HG03521 (cell line): Measurements from ENCODE around the gene OTOL1.

Experiments
- ATAC-seq: cut with Tn5 transposase; IDR thresholded peaks from one replicate; pipeline ENCODE4 v1.9.1; 2021; ENCODE audit warnings: mild to moderate bottlenecking, moderate library complexity; ENCODE audit not compliant: unreplicated experiment

The OTOL1 gene

GRCh38 chr3:161496508-161496907, at the start of gene OTOL1:
OTOL1 (plus strand) TSS chr3:161496808; CDS start chr3:161496808, 0 bp downstream.
- ATAC-seq, result no peak

GRCh38 chr3:161449785-161450184, 46.8 kb upstream of the OTOL1 start:
- ATAC-seq, result no peak

- no peak for ATAC-seq
Observed at GRCh38 chr3:161452179-161452578, 44.4 kb upstream of the OTOL1 start.

GRCh38 chr3:161454615-161455014, 42.0 kb upstream of the OTOL1 start:
- ATAC-seq, result no peak

- no peak for ATAC-seq
Observed at GRCh38 chr3:161455962-161456361, 40.6 kb upstream of the OTOL1 start.

GRCh38 chr3:161462138-161462537, 34.5 kb upstream of the OTOL1 start:
- no peak for ATAC-seq

- ATAC-seq, result no peak
Observed at GRCh38 chr3:161471211-161471610, 25.4 kb upstream of the OTOL1 start.

GRCh38 chr3:161474139-161474538, 22.5 kb upstream of the OTOL1 start:
- ATAC-seq, result no peak

GRCh38 chr3:161474741-161475140, 21.9 kb upstream of the OTOL1 start:
- no peak for ATAC-seq

GRCh38 chr3:161475206-161475605, 21.4 kb upstream of the OTOL1 start:
- no peak for ATAC-seq

- ATAC-seq, result no peak
Observed at GRCh38 chr3:161475905-161476304, 20.7 kb upstream of the OTOL1 start.

GRCh38 chr3:161484226-161484625, 12.4 kb upstream of the OTOL1 start:
- no peak for ATAC-seq

- ATAC-seq, result peak; percentile 37
Observed at GRCh38 chr3:161488284-161488683, 8.3 kb upstream of the OTOL1 start.

GRCh38 chr3:161489395-161489794, 7.2 kb upstream of the OTOL1 start:
- ATAC-seq, result peak; percentile 93

GRCh38 chr3:161490845-161491244, 5.8 kb upstream of the OTOL1 start:
- ATAC-seq, result peak; percentile 44

- no peak for ATAC-seq
Observed at GRCh38 chr3:161498259-161498921, 1.8 kb downstream of the OTOL1 start.

- no peak for ATAC-seq
Observed at GRCh38 chr3:161500068-161500796, 3.6 kb downstream of the OTOL1 start.

GRCh38 chr3:161503271-161503670, 6.7 kb downstream of the OTOL1 start:
- no peak for ATAC-seq

GRCh38 chr3:161508852-161509477, 12.4 kb downstream of the OTOL1 start:
- ATAC-seq, result peak; percentile 68

GRCh38 chr3:161510510-161511260, 14.1 kb downstream of the OTOL1 start:
- ATAC-seq, result no peak

- no peak for ATAC-seq
Observed at GRCh38 chr3:161523916-161524315, 27.3 kb downstream of the OTOL1 start.
